Esophagus mucosa (tissue), 1 donor: ENCODE data around the gene CAMK1. TPM values are rescaled to one million over a fixed set of nuclear protein-coding genes. Genes with fewer than 3 reads are reported as not detected.

Source experiments
- ATAC-seq: fragments of 200-7000 bp; cut with Tn5 transposase; one replicate; pipeline ENCODE4 v1.9.1; 2020
- total RNA-seq: library from RNA; stranded (reverse); gene quantifications from one replicate; pipeline ENCODE4 v1.2.4, GENCODE V29; 2023
- donor health status: DM: yes; HTN: yes; CAD: no.

Gene CAMK1
- total RNA-seq, 1 donor from 2014 or later = 2.6 TPM

DNA sequence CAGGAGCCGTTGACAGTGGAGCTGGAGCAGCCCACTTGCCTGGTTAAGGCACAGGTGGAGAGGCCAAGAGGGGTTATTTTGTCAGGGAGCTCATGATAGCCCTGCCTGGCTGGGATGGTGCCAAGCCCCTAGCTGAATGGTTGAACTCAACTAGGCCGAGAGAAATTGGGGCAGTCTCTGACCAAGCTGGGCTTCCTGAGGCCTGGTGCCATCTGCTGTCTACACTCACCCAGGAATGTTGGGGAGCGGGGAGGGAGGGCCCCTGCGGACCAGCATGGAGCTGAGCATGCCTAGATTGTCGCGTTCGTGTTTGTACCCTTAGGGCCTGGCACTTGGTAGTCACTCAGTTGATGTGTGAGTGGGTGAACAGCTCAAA is 37.0 kb downstream of the CAMK1 start:
- ATAC-seq = no peak

DNA sequence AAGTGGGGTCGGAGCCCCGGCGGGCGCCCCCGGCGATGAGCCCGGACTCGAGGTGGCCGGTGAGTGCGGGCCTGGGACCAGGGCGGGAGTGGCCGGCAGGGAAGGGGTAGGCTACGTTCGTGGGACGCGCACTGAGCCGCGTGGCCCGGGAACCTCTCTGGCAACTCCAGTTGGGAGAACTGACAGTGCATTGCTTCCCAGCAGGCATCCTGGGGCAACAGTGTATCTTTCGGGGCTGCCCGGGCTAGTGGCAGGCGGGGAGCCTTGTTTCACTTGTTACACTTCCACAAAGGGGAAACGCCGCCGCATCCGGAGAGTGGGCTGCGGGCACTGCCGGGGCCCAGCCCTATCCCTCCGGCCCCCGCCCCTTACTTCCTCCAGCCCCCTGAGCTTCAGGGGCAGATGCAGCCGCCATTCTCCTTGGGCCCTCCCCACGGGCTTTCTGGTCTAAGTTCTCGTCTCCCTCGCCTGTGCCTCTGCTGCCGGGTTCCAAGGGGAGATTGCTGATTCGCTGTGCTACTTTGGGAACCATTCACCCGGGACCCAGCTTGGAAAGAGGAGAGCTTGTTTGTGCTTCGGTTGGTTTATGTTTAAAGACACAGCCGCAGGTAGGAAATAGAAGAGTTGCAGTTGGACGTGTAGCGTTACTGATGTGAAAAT is 37.5 kb downstream of the CAMK1 start:
- peak; percentile 15 for ATAC-seq

DNA sequence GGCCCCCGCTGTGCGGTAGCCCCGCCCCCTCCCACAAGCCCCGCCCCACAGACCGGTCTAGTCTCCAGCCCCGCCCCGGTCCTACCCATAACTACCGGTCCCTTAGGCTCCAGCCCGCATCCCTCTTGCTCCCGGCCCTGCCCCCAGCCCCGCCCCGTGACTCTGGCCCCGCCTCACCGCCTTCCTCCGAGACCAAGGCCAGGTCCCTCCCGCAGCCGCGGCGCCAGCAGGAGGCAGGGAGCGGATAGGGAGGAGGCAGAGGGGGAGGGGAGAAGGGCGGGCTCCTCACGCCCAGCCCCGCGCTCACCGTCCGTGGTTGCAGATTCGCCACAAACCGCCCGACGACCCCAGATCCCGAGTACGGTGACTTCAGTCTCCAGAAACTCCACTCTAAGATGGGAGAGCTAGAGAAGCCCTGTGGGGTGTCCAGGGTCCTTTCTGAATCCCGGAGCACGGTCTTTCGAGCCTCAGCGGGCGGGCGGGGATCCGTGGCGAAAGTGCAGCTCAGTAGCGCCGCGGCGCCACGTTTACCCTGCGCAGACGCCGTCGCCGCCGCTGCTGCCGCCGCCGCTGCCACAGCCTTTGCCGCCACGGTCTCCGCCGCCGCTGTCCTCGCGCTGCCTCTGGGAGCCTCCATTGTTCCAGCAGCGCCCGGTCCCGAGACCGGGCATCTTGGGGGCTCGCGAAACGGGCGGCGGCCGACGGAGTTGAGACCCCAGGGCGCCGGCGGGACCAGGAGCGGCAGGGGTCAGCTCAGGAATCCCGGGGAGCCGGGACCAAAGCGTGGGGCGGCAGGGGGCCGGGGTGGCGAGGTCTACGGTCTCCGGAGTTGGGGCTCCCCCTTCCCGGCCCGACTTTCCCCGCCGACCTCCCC is 38.3 kb downstream of the CAMK1 start, which contains the start of gene BRPF1:
TSS of gene BRPF1 (plus strand) at position 530 of the 874 bp plus-strand sequence. CDS start 2,406 bp downstream, outside the sequence.
- ATAC-seq = peak; percentile 99

DNA sequence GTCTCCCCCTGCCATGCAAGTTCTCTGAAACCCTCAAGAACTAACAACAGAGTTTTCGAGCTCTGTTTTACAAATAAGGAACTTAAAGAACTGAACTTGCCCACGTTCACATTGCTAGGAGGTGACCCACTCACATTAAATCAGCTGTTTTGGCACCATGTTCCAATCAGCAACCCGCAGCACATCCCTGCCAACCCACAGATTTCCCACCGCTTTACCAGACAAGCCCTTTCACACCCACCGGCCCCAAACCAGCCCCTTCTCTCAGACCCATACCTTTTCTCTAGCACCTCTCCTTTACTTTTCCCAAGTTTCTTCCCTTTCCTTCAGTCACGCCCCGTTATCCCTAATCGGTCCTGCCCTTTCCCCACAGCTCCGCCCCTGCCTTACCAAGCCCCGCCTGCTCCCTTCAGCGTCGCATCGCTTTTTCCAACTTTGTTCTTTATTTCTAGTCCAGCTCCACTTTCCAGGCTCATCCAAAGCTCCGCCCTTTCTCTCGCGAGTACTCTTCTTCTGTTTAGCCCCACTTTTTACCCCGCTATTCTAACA is 39.0 kb downstream of the CAMK1 start:
- ATAC-seq = peak; percentile 32

DNA sequence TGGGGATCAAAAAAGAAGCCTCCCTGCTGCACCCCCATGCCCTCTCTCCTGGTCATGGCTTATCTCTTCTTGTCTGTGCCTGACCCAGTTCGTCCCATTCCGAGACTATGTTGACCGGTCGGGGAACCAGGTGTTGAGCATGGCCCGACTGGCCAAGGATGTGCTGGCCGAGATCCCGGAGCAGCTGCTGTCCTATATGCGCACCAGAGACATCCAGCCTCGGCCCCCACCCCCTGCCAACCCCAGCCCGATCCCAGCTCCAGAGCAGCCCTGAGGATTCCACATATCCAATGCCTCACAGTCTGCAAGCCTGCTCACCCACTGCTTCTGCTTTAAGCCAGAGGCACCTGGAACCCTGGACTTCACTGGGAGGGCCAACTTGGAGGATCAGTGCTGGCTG is 40.3 kb downstream of the CAMK1 start:
- no peak for ATAC-seq

DNA sequence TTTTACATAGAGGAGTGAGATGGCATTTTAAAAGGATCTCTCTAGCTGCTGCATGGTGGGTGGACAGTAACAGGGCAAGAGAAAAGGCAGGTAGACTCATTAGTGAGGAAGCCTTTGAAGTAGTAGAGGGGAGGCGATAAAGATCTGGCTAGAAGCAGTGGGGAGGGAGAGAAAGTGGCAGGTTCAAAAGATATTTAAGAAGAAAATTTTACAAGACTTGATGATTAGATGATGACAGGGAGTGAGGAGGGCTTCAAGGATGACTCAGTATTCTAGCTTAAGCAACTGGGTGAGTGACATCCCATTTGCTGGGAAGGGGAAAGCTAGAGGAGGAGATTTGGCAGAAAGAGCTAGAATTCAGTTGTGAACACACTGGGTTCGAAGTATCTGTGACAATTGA is 42.0 kb downstream of the CAMK1 start:
- ATAC-seq = no peak

DNA sequence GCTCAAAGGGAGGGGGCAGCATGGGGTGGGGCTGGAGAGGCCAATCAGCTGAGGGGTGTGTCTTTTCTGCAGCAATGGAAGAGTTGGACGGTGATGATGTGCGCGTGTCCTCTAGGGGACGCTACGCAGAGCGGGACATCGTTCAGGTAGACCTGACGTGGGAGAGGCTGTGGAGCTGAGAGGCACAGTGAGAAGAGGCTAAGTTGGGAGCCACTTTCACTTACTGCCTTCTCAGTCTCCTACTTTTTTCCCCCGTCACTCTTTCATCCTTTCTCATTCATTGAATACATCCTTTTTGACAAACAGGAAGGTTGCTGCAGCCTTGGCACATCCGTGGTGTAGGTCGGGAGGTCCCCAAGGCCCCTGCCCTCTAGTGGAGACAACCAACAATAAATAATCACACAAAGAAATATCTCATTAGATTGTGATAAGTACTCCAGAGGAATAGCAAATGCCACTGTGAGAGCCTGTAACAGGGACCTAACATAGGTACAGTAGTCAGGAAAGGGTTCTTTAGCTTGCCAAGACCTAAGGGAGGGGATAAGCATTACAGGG is 42.6 kb downstream of the CAMK1 start:
- no peak for ATAC-seq

DNA sequence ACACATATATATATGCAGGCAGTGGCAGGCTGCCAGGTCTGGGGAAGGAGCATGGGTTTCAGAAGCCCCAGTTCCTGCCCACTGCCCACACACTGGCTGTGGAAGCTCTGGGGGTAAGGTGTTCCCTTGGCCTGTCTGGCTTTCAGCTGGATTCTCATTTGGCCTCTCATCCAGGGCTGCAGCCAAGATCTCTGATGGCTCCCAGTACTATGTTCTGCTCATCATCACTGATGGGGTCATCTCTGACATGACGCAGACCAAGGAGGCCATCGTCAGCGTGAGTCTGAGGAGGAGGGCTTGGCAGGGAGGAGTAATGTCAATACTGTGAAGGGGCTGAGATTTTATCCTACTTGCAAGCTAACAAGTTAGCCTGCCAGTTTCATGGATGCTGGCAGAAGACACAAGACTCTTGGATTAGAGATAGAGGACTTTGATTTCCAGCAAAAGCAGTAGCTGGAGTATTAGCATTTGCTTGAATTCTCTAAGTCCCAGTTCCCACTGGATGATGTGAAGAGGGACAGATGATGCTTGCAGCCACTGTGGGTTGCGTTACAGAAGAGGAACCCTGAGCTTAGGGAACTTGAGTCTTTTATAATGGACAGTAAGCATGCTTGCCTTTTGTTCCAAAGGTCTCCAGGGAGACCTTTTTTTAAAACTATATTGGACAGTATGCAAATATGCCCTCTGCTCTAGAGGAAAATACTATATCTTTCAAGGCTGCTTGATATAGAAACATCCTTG is 43.8 kb downstream of the CAMK1 start:
- ATAC-seq = no peak

DNA sequence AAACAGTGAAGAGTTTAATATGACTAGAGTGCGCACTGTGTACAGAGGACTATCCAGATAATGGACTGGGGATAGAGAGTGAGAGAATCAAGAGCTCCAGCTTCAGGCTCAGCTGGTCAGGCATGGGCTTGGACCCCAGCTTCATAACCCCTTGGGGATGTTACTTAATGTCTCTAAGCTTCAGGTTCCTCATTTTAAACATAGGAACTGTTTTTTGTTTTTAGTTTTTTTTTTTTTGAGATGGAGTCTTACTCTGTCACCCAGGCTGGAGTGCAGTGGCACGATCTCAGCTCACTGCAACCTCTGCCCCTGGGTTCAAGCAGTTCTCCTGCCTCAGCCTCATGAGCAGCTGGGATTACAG is 48.1 kb downstream of the CAMK1 start:
- no peak for ATAC-seq

DNA sequence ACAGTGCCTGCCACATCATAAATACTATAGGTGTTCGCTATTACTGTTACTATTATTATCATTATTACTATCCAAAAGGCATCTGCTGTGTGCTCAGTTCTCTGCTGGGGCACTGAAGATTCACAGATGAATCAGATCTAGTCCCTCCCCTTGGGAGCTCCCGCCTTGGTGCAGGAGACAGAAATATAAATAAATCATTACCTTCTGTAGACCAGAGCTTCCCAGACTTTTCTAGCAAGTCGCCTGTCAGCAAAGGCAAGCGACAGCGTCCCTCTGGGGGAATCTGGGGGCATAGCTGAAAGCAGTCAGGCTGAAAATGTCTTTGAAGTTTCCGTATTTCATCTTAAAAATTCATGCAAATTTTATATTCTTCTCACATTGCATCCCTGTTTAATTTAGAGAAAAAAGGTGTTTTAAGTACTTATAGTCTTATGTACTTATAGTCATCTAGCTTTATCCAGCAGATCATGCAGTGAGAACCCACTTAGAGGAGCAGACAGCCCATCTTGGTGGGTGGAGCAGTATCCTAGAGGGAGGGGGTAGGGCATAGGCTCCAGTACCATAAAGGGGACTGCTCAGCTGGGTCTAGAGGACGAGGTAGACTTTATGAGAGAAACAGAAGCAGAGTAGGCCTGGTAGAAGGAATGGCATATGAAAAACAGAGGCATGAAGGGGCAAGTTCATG is 48.6 kb downstream of the CAMK1 start:
- no peak for ATAC-seq

DNA sequence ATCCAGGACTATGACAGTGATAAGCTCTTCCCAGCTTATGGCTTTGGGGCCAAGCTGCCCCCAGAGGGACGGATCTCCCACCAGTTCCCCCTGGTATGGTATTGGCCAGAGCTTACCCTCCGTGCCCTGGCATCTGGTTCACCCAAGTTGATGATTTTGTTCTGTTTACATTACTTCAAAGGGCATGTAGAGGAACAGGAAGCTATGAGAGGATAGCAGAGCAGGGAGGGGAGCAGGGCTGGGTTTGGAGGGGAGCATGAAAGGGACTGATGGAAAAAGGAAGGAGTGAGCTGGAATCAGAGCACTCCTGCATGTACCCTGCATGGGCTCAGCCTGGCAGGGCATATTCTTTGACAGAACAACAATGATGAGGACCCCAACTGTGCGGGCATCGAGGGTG is 51.6 kb downstream of the CAMK1 start:
- no peak for ATAC-seq

DNA sequence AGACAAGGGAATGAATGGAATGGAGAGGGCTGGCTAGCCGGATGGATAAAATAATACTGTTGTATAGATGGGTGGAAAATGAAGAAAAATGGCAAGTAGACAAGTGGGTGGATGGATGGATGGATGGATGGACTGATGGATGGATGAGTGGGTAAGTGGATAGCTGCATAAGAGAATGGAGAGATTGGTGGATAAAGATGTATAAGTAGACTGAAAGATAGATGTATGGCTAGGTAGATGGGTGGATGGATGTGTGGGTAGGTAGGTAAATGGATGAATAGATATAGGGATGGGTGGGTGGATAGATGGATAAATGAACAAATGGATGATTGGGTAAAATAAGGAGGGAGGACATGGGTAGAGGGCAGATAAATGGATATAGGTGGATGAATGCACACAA is 52.2 kb downstream of the CAMK1 start:
- ATAC-seq = no peak

DNA sequence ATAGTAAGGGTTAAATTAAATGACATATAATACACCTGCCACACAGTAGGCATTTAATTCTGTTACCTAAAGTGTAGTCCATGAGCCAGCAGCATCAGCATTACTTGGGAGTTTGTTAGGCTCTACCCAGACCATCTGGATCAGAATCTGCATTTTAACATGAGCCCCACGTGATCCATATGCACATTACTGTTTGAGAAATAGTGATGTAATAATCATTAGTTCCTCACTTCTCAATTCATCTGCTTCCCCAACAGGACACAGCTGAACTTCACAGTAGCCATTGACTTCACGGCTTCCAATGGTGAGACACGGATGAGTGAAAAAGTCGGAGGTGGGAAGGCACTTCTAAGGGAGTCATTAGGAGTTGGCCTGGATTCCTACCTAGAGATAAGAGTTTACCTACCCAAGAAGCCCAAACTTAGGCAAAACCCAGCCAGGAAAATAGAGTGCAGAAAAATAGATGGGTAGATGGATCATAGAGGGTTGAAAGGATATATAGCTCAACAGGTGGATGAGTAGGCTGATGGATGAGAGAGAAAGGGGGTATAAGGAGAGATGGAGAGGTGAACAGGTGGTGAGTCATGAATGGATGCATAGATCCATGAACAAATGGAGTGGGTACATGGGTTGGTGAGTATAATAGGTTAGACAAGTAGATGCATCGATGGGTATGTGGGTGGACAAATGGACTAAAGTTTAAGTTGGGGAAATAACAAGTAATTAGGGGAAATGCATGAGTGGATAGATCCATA is 52.8 kb downstream of the CAMK1 start:
- no peak for ATAC-seq

DNA sequence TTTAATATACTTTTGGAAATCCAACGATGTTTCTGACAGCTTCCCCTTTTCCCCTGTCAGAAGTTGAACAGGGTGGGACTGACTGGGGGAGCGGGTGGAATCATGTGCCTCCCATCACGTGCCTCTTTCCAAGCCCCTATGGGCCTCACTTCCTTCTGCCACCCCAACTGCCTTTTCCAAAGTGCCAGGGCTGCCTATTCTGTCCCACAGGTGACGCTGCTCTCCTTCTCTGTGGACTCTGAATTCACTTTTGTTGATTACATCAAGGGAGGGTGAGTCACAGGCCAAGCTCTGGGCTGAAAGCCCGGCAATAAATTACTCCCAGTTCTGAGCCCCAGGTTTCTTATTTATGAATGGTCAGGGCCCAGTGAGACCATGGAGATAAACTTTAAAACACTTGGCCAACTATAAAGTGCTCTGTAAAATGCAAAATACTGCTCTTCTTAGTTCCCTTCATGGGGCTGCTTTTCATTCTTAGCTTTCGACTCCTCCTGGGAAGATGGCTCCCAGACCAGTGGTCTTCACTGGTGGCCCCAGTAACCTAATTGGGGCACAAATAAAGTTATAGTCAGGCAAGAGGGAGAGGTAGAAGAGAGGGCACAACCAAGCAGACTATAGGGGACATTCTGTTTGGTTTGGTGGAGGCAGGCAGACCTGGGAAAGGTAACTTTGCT is 53.8 kb downstream of the CAMK1 start:
- ATAC-seq = peak; percentile 96

DNA sequence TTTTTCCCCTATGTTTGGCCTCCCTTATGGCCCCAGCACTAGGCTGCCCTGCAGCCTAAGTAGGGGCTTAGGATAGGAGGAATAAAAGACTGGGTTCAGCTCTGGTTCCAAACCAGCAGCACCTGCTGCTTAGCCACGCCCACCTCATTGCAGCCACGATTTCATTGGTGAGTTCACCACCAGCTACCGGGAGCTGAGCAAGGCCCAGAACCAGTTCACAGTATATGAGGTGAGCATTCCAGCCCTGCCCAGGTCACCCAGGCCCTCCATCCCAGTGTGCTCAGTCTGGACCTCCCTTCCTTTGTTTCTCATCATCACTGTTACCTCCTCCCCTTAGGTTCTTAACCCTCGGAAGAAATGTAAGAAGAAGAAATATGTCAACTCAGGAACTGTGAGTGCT is 54.6 kb downstream of the CAMK1 start:
- peak; percentile 74 for ATAC-seq

DNA sequence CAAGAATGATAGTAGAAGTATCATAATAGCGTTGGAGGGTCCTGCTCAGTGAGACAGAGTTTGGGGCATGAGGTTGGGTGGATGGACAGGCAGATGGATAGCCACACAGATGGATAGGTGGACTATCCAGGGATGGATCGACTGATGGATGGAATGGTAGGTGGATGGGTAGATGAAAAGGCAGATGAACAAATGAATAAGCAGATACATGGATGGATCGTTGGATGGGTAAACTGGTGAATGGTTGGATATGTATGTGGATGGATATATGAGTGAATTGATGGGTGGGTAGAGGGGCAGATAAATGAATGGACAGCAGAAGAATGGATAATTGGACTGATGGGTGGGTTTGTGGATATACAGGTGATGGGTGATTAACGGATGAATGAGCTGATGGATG is 56.6 kb downstream of the CAMK1 start:
- no peak for ATAC-seq

DNA sequence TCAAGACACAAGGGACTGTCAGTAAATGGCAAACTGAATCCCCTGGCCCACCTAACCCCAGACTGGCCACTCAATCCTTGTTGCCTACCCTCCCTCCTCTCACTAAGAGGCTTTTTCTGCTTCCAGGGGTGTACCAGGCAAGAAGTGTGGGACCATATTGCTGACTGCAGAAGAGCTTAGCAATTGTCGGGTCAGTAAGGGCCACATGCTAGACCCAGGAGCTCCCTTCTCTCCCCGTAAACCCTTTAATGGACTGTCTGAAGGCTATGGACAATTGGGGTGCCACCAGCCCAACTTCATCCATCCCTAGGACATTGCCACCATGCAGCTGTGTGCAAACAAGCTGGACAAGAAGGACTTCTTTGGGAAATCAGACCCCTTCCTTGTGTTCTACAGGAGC is 57.3 kb downstream of the CAMK1 start:
- no peak for ATAC-seq

DNA sequence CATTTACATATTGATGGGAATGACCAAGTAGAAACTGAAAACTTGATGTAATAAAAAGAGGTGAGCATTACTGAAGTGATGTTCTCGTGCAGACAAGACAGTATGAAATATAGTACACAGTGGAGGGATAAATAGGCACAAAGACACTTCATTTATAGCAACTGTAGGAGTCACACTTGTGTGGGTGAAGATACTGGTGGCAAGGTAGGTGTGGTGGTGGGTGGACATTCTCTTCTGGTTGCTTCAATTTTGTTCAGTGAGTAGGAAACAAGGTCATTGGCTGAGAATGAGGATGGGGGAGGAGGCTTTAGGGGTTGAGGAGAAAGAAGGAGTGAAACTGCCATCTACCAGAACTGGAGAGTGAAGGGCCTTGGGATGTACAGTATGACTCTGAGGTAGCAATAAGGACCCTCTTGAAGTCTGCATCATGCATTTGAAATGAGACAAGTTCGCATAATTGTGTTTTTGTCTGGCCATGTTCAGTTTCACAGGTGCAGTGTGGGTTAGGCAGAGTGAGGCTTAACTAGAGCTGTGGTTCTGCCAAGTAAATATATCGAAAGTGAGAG is 59.5 kb downstream of the CAMK1 start:
- ATAC-seq = no peak
